ENCODE results near the gene DGKH. TPM values are rescaled to one million over a fixed set of nuclear protein-coding genes. Genes with fewer than 3 reads are reported as not detected.

The DGKH gene
- polyA plus RNA-seq, 1 donor from 2014 or later = 3.5 TPM

DNA sequence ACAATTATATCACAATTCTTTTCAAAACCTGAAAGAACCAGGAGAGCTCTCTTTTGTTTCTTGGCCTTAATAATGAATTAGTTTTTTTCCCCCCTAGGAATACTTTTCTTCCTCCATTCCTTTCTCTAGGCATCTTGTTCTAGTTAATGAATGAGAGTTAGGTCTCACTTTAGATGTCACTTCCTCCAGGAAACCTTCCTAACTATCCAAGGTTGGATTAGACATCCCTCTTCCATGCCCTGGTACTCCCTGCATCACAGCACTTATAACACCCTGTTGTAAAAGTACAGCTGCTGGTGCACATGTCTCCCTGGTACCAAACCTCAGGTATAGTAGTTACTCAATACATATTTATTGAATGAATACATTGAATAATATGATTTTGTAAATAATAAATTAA lies 21.2 kb upstream of the DGKH start:
- Histone ChIP-seq H3K79me2 (replicated peaks; ENCODE audit: insufficient read depth, low read length) (no peaks in the 10 kb centered on the region), H3K9me2 (ENCODE audit: insufficient read depth, low read length) (no peaks in the 10 kb centered on the region), H2AFZ (ENCODE audit: low read depth, low read length) (no peak overlapping the region), H3F3A (ENCODE audit: insufficient read depth, low read length, poor library complexity, severe bottlenecking) (no peaks in the 10 kb centered on the region), H3K9ac (ENCODE audit: low read length) (no peak overlapping the region), H3K27me3 (ENCODE audit: insufficient read depth, low read depth, low read length) (no peaks in the 10 kb centered on the region), H3K4me2 (ENCODE audit: low read length) (no peak overlapping the region), H3K36me3 (ENCODE audit: insufficient read depth, low read length) (no peaks in the 10 kb centered on the region), H3K9me3 (ENCODE audit: low read length) (no peaks in the 10 kb centered on the region), H3K4me3 (ENCODE audit: low read length) (no peak overlapping the region), H4K20me1 (ENCODE audit: insufficient read depth) (no peaks in the 10 kb centered on the region), H3K27ac (ENCODE audit: low read length) (no peak overlapping the region)
- TF ChIP-seq EP300 (conservative IDR thresholded peaks at IDR 0.05; ENCODE audit: poor library complexity, severe bottlenecking) = no peak
- TF ChIP-seq MXI1 (conservative IDR thresholded peaks at IDR 0.05; ENCODE audit: poor library complexity, severe bottlenecking) = no peak
- TF ChIP-seq TAF1 (IDR thresholded peaks at IDR 0.05; ENCODE audit: low read depth) = no peak
- no peak for TF ChIP-seq REST (IDR thresholded peaks at IDR 0.05; ENCODE audit: borderline replicate concordance)
- TF ChIP-seq RAD21 (conservative IDR thresholded peaks at IDR 0.05) = no peak
- no peak for TF ChIP-seq EZH2 (IDR thresholded peaks at IDR 0.05; ENCODE audit: borderline replicate concordance, insufficient read depth, low read length, poor library complexity, severe bottlenecking)
- TF ChIP-seq, protein P1, sequence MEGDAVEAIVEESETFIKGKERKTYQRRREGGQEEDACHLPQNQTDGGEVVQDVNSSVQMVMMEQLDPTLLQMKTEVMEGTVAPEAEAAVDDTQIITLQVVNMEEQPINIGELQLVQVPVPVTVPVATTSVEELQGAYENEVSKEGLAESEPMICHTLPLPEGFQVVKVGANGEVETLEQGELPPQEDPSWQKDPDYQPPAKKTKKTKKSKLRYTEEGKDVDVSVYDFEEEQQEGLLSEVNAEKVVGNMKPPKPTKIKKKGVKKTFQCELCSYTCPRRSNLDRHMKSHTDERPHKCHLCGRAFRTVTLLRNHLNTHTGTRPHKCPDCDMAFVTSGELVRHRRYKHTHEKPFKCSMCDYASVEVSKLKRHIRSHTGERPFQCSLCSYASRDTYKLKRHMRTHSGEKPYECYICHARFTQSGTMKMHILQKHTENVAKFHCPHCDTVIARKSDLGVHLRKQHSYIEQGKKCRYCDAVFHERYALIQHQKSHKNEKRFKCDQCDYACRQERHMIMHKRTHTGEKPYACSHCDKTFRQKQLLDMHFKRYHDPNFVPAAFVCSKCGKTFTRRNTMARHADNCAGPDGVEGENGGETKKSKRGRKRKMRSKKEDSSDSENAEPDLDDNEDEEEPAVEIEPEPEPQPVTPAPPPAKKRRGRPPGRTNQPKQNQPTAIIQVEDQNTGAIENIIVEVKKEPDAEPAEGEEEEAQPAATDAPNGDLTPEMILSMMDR (IDR thresholded peaks at IDR 0.05; ENCODE audit: poor library complexity, severe bottlenecking) = no peak
- no peak for TF ChIP-seq SMC3 (conservative IDR thresholded peaks at IDR 0.05; ENCODE audit: poor library complexity)
- TF ChIP-seq POLR2AphosphoS5 (IDR thresholded peaks at IDR 0.05) = no peak

- TF ChIP-seq MXI1 (conservative IDR thresholded peaks at IDR 0.05; ENCODE audit: poor library complexity, severe bottlenecking) = no peak
- no peak for TF ChIP-seq SMC3 (conservative IDR thresholded peaks at IDR 0.05; ENCODE audit: poor library complexity)
- no peak for TF ChIP-seq EP300 (conservative IDR thresholded peaks at IDR 0.05; ENCODE audit: poor library complexity, severe bottlenecking)
- TF ChIP-seq RAD21 (conservative IDR thresholded peaks at IDR 0.05) = no peak
- TF ChIP-seq EZH2 (IDR thresholded peaks at IDR 0.05; ENCODE audit: borderline replicate concordance, insufficient read depth, low read length, poor library complexity, severe bottlenecking) = no peak
- TF ChIP-seq POLR2AphosphoS5 (IDR thresholded peaks at IDR 0.05) = no peak
- no peak for TF ChIP-seq REST (IDR thresholded peaks at IDR 0.05; ENCODE audit: borderline replicate concordance)
- TF ChIP-seq, protein P1 (IDR thresholded peaks at IDR 0.05; ENCODE audit: poor library complexity, severe bottlenecking) = no peak
- no peak for TF ChIP-seq TAF1 (IDR thresholded peaks at IDR 0.05; ENCODE audit: low read depth)
- Histone ChIP-seq H3K9me3 (ENCODE audit: low read length) (no peaks in the 10 kb centered on the region), H2AFZ (ENCODE audit: low read depth, low read length) (no peak overlapping the region), H3K36me3 (ENCODE audit: insufficient read depth, low read length) (no peaks in the 10 kb centered on the region), H3K4me2 (ENCODE audit: low read length) (no peak overlapping the region), H3K9me2 (ENCODE audit: insufficient read depth, low read length) (no peaks in the 10 kb centered on the region), H3K27ac (ENCODE audit: low read length) (no peak overlapping the region), H3K9ac (ENCODE audit: low read length) (no peak overlapping the region), H3K79me2 (replicated peaks; ENCODE audit: insufficient read depth, low read length) (no peaks in the 10 kb centered on the region), H3K4me3 (ENCODE audit: low read length) (no peak overlapping the region), H3F3A (ENCODE audit: insufficient read depth, low read length, poor library complexity, severe bottlenecking) (no peaks in the 10 kb centered on the region), H4K20me1 (ENCODE audit: insufficient read depth) (no peaks in the 10 kb centered on the region), H3K27me3 (ENCODE audit: insufficient read depth, low read depth, low read length) (no peaks in the 10 kb centered on the region)
Measured at GRCh38 chr13:42028113-42028799, 20.2 kb upstream of the DGKH start.

Data from neural cell (in vitro differentiated cells).